Stimulated activated CD4-positive, alpha-beta T cell treated with anti-CD3 and anti-CD28 coated beads, Interleukin-2, amount 100 ng/mL, for 4 hours (primary cell): Measurements from ENCODE around the gene PHF21A.

ENCODE experiments used
- DNase-seq: peaks from one replicate; pipeline ENCODE4 v3.0.0-alpha.2; 2020; ENCODE audit warnings: low read depth

The PHF21A gene

DNA sequence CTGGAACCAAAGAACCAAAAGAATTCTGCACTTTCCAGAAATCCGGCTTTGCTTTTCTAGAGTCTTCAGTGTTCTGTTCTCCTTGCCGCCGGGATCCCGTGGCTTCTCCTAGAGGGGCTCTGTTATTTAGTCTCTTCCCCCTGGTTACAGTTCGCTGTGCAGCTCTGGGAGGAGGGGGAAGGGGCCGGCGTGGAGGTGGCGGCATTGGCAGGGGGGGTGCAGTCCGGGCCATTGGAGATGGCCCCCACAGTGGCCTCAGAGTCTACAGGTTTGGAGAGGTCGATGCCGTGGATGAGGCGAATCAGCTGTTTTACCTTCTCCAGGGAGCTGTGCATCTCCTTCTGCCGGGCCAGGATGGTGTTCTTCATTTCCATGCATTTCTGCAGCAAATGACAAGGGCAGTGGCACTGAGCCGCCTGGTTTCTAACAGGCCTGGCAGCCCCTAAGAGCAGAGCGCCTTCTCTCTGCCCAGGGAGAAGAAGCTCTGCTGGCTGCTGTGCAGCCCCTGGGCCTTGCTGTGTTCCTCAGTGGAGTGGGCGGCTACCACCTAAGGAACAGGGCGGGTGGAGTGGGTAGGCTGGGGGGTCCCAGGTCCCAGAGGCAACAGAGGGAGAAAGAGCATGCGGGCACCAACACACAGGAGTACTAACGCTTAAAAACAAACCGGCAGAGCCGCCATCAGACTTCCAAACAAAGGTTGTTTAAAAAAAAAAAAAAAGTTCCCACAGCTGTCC is 187.2 kb downstream of the PHF21A start:
- DNase-seq, result no peak

DNA sequence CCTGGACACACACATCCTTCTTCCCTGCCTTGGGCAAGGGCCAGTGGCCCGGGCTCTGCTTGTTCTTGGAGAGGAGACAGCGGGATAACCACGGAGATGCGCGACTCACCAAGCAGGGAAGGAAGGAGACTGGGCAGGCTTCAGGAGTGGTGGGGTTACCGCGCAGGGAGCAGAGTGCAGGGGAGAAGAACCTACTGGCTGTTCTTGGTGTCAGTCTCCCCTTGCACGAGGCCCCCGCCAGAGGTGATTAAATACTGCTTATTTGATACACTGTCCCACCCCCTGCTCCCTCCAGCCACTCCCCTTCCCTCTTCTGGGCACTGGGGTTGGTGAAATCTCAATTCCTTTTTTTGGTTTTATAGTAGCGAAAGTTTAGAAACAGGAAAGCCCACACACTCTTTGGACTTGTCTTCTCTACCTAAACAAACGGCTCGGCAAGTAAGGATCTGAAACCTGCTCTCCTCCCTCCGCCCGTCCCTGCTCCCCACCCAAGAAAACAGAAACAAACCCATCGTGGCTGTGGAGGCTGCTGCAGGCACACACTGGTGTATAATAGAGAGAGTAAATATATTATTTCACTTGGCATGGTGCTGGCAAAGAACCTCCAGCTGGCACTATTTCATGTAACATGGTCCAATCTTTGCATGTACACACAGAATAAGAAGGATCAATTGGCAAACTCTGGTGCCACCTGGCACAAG is 188.0 kb downstream of the PHF21A start:
- no peak for DNase-seq

DNA sequence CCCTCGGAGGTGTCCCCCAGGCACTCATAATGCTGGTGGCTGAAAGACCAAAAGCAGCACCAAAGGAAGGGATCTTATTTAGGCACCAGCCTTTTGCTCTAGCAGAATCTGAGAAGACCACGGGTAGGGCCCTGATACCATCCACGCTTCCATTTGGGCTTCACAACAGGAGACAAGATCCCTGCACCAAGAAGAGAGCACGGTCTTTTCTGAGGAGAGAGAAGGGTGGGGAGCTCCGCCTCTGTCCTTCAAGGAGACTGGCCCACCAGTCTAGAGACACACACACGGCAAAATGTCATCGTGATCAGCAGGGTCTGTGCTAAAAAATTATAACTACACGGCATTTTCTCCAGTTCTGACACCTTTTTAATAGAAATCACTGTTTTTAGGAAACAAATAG is 189.0 kb downstream of the PHF21A start:
- DNase-seq, result no peak

DNA sequence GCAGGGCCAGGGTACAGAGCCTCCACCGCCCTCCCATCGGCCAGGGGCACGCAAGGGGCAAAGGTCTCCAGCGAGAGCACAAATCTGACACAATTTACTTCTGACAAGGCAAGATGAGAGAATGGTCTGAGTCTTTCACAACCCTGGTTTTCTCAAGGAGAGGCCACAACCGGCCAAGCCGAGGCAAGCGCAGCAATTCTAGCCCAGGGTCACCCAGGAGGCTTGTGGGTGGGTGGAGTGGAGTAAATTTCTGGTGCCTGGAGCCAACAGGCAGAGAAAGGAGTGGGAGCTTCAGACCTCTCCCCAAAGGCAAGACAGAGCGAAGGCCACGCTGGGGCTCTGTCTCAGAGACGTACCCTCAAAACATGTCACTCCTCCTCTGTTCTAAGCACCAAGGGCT is 189.5 kb downstream of the PHF21A start:
- no peak for DNase-seq

DNA sequence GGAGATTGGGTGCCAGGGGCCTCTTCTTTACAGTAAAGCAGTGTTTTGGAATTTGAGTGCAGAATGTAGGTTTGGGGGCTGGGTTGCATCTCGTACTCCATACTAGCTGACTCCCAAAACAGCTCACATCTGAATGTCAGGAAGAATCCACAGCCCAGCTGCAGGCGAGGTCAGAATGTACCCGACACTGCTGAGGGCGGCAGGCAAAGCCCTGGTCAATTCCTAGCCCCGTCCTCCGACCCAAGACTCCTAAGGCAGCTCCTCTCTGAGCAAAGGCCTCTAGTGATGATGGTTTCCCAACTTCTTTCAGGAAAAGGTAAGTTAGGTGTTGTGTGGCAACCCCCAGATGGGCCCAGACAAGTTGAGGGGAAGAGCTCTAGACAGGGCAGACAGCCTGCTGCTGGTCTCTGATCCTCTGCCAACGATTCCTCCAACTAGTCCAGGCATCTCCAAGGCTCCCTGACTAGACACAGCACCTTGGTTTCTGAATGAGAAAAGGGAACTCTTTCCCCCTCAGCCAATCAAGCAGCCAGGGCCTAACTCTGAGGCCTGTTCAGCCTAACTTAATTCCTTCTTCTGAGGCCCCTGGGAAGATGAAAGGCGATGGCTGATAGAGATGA is 190.2 kb downstream of the PHF21A start:
- no peak for DNase-seq

DNA sequence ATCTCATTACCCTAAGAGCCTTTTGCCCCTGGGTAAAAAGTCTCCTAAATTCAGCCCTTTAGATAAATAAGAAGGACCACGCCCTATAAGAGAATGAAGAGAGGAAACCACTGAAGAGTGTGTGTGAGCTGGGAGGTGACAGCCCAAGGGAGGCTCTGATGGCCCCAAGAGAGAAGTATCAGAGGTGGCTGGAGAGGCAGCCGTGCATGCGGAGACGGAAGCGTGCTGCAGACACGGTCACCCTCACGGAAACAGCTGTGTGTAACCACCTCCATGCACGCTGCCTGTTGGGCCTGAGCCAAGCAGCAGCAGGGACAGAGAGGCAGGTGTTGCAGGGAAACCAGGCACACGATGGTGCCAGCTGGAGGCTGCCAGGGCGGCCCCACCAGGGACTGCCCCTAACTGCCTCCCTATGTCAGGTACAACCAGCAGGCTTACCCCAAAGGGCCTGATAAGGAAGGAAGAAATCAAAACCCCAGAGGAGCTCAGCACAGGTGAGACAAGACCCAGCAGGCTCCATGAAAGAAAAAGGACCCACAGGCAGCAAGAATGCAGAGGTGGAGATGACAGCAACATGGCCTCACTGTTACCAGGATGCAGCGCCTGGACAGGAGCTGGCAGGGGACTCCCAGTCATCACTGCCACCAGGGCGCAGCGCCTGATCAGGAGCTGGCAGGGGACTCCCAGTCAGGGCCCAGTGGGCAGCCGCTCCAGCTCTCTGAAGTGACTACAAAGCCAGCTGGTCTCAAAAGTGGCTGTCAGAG is 191.0 kb downstream of the PHF21A start:
- DNase-seq, result no peak

DNA sequence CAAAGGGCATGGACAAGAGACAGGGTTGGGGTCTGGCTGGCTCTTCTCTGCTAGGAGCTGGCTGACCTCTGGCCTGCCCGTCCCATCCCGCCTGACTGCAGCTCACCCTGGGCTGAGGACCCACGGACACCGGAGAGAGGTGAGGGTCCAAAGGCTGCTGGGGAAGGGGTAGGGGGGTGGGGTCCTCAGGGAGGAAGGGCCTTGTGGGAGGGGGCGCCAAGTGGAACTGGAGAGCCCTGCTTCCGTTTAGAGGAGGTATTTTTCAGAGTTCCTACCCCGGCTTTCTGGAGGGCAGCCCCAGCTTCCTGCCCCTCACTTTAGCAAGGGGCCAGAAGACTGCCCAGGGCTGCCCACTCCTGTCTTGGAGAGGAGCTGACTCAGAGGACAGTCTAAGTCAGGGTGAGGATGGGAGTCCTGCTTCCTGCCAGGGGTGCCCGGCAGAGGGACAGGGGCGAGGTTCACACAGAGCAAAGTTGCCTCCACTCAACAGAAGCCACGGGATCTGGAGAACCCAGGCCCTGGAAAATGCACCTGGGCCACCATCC is 191.7 kb downstream of the PHF21A start:
- DNase-seq, result no peak

DNA sequence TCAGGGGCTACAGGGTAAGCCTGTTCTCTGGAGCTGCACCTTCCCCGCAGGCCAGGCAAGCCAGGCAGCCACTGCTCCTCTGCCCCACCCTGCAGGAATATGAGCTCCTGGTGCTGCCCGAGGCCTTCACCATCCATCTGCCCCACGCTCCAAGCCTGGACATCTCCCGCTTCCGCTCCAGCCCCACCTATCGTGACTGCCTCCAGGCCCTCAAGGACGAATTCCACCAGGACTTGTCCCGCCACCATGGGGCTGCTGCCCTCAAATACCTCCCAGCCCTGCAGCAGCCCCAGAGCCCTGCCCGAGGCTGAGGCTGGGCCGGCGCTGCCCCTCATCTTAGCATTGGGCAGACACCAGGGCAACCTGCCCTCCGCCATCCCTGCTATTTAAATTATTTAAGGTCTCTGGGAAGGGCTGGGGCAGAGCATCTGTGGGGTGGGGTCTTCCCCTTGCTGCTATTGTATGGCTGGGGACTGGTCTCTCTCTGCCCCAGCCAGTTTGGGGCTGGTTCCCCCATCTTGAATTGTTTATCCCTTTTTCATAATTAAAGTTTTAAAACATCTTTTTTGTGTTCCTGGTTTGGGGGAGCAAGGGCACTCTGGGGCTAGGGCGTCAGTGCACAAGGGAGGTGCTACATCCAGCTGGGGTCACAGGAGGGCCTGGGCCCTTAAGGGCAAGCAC is 192.6 kb downstream of the PHF21A start:
- no peak for DNase-seq

DNA sequence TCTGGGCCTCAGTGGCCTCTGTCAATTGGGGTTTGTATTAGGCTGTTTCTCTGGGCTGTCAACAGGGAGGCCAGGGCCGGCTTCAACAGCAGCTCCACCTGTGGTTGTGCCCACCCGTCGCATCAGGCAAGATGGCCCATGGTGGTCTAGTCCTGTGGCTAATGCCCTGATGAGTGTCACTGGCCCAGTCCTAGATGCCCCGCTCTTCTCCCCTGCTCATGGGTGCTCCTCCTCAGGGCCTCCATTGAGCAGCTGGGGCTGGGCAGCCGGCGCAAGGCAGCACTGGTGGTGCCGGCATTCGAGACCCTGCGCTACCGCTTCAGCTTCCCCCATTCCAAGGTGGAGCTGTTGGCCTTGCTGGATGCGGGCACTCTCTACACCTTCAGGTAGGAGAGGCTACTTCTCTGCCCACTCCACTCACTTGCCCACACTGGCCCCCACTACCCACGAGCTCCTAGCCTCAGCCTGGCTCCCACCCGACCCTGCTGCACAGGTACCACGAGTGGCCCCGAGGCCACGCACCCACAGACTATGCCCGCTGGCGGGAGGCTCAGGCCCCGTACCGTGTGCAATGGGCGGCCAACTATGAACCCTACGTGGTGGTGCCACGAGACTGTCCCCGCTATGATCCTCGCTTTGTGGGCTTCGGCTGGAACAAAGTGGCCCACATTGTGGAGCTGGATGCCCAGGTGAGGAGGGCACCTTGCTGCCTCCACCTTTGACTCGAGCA is 193.4 kb downstream of the PHF21A start:
- DNase-seq, result no peak

DNA sequence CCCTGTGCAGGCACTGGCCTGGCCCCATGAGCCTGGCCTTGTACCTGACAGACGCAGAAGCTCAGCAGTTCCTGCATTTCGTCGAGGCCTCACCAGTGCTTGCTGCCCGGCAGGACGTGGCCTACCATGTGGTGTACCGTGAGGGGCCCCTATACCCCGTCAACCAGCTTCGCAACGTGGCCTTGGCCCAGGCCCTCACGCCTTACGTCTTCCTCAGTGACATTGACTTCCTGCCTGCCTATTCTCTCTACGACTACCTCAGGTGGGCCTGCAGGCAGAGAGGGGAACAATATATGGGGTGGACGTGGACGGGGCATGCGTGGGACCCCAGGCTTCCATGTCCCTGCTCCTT is 193.9 kb downstream of the PHF21A start:
- DNase-seq, result no peak

DNA sequence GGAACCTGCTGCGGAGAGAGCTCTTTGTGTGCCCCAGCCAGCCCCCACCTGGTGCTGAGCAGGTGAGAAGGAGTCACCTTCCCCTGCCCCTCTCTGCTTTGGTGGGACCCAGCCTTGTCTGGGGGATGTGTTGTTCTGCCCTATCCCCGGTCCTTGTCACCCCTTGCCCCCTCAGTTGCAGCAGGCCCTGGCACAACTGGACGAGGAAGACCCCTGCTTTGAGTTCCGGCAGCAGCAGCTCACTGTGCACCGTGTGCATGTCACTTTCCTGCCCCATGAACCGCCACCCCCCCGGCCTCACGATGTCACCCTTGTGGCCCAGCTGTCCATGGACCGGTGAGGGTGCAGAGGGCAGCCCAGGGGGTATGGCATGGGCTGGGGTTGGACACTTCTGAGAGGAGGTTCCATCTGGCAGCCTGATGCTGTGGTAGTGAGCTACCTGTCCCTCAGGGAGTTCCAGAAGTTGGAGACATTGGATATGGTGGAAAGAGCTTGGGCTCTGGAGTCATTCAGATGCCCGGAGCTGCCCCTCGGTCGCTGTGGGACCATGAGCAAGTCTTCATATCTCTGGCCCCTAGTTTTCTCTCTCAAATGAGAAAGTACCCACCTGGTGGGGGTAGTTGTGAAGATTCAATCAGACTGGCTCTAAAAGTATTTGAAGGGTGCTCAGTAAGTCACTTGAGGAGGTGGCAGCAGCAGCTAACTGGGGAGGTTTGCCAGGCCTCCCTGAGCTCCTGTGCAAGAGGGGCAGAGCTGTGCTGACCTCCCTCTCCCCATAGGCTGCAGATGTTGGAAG is 194.5 kb downstream of the PHF21A start:
- DNase-seq, result no peak

DNA sequence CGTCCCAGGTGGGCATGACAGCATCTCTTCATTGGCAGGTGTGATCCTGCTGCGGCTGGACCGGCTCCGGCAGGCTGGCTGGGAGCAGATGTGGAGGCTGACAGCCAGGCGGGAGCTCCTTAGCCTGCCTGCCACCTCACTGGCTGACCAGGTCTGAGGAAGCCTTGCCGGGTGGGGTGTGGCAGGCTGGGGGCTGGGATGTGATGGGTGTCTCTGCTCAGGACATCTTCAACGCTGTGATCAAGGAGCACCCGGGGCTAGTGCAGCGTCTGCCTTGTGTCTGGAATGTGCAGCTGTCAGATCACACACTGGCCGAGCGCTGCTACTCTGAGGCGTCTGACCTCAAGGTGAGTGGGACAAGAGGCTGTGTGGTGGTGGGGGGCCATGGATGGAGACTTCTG is 195.3 kb downstream of the PHF21A start:
- DNase-seq, result no peak

DNA sequence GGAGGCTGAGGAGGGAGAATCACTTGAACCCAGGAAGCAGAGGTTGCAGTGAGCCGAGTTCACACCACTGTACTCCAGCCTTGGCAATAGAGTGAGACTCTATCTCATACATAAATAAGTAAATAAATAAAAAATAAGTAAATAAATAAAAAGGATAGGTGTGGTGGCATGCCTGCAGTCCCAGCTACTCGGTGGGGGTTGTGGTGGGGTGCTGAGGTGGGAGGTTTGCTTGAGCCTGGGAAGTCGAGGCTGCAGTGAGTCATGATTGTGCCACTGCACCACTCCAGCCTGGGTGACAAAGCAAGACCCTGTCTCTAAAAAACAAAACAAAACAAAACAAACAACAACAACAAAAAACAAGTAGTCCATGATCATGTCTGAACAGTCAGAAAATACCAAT is 195.7 kb downstream of the PHF21A start:
- DNase-seq, result no peak

DNA sequence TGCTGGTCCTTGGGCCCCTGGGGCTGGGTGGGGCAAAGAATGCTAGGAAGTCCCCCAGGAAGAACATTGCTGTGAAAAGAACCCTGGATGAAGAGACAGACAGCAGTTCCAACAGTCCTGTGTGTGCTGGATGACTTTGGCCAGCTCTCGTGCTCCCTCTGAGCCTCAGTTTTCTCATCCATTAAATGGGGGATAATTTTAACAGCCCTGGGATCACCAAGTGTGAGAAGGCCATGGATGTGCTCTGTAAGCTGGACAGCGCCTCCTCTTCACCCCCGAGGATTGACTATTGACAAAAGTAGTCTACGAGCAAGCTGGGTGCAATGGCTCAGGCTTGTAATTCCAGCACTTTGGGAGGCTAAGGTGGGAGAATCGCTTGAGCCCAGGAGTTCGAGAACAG is 196.3 kb downstream of the PHF21A start:
- no peak for DNase-seq

DNA sequence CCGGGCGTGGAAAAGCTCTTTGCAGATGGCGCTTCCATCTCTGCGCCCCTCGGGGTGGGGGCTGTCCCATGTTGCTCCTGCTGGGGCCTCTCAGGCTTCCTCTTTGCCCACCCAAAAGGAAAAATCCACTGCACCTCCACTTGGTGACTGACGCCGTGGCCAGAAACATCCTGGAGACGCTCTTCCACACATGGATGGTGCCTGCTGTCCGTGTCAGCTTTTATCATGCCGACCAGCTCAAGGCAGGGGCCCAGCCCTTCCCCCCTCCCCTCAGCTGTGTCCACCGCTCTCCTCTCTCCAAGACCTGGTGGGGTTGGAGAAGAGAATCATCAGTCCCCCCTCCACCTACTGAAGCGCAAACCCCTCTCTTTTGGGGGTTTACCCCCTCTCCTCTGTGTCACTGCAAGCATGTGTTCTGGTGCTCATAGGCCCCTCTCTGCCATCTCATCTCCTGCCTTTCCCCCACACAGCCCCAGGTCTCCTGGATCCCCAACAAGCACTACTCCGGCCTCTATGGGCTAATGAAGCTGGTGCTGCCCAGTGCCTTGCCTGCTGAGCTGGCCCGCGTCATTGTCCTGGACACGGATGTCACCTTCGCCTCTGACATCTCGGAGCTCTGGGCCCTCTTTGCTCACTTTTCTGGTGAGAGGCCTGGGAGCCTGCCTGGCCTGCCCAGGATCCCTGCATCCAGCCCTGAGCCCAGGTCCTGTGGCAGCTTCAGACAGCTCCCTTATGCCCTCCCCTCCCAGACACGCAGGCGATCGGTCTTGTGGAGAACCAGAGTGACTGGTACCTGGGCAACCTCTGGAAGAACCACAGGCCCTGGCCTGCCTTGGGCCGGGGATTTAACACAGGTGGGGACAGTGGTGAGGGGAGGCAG is 197.0 kb downstream of the PHF21A start:
- DNase-seq, result no peak

DNA sequence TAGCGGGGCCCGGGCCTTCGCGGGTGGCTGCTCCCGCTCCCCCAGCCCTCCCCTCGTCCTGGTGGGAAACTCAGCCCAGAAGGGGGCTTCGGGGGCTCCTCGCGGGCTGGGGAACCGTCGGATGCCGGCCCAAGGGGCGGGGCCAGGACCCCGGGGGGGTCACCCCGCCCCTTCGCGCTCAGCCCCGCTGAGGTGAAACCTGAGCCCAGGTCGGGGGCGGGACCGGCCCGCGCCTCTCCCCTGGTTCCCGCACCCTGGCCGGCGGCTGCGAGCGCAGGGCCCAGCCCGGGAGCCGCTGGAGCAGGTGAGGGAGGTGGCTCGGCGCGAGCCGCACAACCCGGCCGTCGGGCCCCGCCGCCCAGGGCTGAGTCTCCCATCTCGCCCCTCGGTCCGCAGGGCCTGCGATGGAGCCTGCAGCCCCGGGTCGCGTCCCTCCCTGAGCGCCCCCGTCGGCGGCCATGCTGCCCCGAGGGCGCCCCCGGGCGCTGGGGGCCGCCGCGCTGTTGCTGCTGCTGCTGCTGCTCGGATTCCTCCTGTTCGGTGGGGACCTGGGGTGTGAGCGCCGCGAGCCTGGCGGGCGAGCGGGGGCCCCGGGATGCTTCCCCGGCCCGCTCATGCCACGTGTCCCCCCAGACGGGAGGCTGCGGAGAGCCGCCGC is 198.7 kb downstream of the PHF21A start, which contains the start of gene LARGE2:
LARGE2 (plus strand) TSS at position 232 of the 658 bp plus-strand sequence; CDS start at position 459, 227 bp downstream.
- no peak for DNase-seq

DNA sequence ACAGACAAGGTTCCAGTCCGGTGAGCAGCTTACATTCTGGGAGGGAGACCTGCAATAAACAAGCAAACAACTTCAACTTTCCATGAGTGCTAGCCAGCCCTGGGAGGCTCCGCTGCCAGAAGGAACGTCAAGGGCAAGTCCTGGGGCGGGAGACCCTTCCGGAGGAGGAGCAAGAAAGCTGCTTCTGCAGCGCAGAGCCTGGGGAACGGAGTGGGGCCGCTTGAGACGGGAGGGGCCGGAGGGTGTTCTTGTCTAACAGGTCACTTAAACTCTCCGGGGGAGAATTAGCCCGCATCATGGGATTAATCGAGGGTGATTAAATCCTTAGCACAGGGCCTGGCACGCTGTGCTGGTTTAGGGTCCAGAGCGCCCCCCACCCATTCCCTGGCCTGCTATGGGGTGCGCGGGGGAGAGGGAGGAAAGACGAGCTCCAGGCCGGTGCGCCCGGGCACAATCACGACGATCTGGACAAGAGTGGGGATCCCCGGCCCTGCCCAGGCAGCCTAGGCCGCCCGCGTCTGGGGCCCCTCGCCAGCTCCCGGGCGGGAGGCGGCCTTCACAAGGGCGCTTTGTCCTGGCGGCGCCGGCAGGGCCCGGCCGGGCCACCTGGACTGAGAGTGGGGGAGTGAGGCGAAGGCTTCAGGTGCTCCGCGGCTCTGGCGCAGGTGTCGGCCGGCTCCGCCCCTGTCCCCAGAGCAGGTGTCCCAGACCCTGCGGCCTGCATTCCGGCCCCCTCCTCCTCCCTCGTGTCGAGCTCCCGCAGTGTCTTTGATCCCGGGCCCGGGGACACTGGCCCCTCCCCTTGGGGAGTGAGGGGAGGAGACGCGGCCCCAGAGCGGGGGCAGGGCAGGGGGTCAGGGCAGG is 199.5 kb downstream of the PHF21A start:
- no peak for DNase-seq
